HEK293T (cell line): ENCODE data around the gene LEAP2.

Source experiments
- FOXA1 ChIP-seq: fragments of 450-650 bp; IDR thresholded peaks from 2 replicates; pipeline ENCODE4 v1.6.1; 2016; ENCODE audit warnings: mild to moderate bottlenecking
- ZNF384 ChIP-seq: fragments of 450-650 bp; IDR thresholded peaks from 2 replicates; pipeline ENCODE4 v1.6.1; 2016

- TF ChIP-seq ZNF384 = no peak
- no peak for TF ChIP-seq FOXA1
These were observed 32.2 kb upstream of the LEAP2 start for GRCh38 chr5:132841305-132841704.
